HTERT RPE-1 (cell line): ENCODE data around the gene SIVA1.

Experiments used
- in situ Hi-C: fragments of 300-500 bp; cut with MboI; formaldehyde crosslinking; loops from 4 replicates; pipeline ENCODE4 v1.14.3; 2020; ENCODE audit warnings: low sequenced_read_pairs

SIVA1 gene

GRCh38 chr14:104783484-104784217 lies 30.7 kb downstream of the SIVA1 start:
- in situ Hi-C loops, result no loop called here

DNA sequence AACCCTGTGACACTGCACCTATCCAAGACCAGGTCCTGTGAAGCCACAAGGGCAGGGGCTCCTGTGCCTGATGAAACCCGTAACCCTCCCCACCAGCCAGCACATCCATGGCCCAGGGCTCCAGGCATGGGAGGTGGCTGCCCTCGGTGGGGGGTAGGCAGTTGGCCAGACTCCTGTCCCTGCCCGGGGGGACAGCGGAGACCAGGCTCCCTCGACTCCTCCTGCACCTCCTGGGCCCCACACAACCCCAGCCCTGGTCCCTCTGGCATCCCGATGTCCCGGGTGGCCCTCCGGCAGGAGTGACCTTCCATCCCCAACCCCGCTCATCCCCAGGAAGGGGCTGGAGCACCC lies 31.2 kb downstream of the SIVA1 start:
- in situ Hi-C loops, result no loop called here

GRCh38 chr14:104784846-104785707 lies 32.1 kb downstream of the SIVA1 start:
- in situ Hi-C loops, result no loop called here

DNA sequence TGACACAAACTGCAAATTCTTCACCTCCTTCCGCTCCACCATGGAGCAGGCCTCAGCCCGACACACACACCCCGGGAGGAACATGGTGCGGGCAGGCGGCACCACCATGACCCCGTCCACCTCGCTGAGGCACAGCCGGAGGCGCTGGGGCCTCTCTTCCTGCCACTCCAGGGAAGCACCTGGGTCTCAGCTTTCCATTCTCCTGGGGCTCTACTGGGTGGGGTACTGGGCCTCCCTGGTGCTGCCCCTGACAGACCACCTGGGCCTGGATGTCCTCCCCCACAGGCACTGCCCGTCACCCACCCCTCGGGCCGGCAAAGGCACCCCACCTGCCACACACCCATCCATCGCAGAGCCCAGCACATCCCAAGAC lies 32.7 kb downstream of the SIVA1 start:
- in situ Hi-C loops, result no loop called here

GRCh38 chr14:104786091-104786586 lies 33.2 kb downstream of the SIVA1 start:
- in situ Hi-C loops, result no loop called here

- in situ Hi-C loops, result no loop called here
These were observed 34.1 kb downstream of the SIVA1 start for GRCh38 chr14:104786726-104787675.

GRCh38 chr14:104787736-104788135 lies 34.8 kb downstream of the SIVA1 start:
- in situ Hi-C loops, result no loop called here

GRCh38 chr14:104788161-104788818 lies 35.3 kb downstream of the SIVA1 start:
- in situ Hi-C loops, result no loop called here

DNA sequence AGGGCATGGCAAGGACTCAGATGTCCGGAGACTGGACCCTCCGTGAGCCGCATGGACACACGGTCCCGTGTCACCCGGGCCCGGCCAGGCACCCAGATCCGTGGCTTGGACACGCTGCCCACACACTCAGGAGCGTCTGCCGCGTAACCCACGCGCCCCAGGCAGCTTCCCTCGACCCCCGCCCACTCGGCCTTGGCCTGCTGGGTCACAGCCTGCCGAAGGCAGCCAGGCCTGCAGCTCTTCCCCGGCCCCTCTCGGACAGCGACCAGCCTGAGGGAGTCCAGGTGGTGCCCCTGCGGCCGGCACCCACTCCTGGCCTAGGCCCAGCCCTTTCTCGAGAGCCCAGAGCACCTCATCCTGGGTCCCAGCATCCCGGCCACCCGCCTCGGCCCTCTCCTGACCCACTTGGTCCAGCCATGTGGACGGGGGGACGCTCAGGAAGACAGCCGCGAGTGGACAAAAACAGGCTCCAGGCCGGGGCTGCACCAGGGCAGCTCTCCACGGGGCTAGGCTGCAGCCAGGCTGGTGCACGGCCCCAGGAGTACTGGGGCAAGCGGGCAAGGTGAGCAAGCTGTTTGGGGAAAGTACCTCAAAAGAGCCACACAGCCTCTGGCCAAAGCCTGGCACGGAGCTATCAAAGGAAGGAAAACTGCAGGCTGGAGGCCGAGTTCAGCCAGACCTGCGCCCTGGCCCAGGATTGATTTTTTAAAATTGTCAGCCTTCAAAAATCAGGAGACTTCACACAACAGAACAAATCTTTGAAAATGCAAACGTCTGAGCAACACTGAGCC lies 36.1 kb downstream of the SIVA1 start:
- in situ Hi-C loops, result no loop called here

GRCh38 chr14:104789752-104790743 lies 37.1 kb downstream of the SIVA1 start:
- in situ Hi-C loops, result no loop called here

DNA sequence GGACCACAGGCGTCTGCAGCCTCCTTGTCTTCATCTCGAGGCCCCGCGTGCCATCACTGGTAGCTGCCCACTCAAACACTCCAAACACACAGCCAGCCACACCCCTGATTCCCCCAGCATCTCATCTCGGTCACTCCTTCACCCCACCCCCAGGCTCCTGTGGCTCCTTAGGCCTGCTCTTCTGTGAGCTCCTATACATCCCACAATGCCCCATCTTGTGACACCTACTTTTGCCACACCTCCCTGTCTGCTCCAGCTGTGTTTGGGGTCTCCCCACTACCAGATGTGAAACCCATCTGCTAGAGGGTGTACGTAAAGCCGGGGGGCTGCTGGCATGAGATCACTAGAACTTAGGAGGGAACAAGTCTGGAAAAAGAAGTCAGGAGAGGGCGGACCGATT lies 38.5 kb downstream of the SIVA1 start:
- in situ Hi-C loops, result no loop called here

DNA sequence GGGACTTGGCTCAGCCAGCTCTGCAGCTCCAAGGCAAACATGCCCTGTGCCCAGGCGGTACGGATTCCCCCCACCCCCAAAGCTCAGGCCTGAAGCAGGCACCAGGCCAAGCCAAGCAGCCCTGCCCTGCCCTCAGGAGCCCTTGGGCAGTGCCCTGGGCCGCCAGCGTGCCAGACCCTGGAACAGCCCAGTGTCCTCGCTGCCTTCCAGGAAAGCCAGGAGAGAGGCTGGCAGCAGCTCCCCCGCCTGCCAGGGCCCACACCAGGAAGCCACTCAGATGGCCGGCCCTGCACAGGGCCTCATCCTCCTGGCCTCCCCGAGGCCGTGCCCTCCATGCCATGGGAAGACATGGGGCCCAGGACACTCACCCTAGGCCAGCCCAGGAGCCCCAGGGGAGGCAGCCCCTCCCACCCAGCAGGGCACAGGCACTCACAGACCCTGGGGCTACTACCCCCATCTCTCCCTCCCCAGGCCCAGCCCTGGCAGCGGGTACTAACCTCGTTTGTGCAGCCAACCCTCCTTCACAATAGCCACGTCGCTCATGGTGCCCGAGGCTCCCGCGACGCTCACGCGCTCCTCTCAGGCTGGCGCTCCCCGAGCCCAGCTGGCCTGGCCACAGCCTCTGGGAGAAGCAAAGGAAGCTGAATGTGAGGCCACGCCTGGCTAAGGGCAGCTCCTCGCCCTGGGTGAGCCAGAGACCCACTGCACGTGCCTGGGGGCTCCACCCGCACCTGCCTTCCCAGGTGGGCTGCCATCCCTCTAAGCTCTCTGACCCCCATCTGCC lies 39.3 kb downstream of the SIVA1 start:
- in situ Hi-C loops, result no loop called here

- in situ Hi-C loops, result no loop called here
These were observed 40.2 kb downstream of the SIVA1 start for GRCh38 chr14:104792945-104793702.

GRCh38 chr14:104793703-104793959 lies 40.7 kb downstream of the SIVA1 start:
- in situ Hi-C loops, result no loop called here

DNA sequence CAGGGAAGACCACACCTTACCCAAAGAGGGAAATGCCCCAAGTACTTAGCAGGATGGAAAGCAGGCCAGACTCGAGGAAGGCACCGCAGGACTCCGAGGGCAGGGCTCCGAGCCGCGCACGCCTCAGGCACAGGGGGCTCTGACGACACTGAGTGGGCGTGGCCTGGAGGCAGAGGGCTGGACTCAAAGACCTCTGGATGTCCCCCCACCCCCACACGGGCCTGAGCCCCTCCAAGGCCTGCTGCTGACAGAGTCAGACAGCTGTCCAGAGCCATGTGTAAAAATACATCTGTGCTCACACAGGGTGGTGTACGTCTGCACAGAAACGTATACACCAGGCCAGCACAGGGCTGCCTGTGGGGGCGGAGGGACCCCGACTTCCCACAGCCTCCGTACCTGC lies 41.2 kb downstream of the SIVA1 start:
- in situ Hi-C loops, result no loop called here

DNA sequence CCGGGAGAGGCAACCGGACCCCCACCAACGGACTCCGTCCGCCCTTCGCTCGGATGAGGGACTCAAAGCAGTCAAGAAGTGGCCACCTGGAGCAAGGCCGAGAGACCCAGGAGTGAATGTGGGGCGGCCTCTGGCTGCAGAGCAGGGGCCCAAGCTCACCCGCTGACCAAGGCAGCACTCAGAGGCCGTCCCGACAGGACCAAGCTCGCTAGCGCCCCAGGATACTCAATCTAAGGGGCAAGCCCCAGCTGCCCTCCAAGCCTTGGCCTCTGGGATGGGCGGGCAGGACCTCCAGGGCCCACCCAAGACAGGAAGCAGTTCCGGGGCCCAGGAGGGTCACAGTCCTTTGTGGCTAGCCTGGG lies 41.7 kb downstream of the SIVA1 start:
- in situ Hi-C loops, result no loop called here

DNA sequence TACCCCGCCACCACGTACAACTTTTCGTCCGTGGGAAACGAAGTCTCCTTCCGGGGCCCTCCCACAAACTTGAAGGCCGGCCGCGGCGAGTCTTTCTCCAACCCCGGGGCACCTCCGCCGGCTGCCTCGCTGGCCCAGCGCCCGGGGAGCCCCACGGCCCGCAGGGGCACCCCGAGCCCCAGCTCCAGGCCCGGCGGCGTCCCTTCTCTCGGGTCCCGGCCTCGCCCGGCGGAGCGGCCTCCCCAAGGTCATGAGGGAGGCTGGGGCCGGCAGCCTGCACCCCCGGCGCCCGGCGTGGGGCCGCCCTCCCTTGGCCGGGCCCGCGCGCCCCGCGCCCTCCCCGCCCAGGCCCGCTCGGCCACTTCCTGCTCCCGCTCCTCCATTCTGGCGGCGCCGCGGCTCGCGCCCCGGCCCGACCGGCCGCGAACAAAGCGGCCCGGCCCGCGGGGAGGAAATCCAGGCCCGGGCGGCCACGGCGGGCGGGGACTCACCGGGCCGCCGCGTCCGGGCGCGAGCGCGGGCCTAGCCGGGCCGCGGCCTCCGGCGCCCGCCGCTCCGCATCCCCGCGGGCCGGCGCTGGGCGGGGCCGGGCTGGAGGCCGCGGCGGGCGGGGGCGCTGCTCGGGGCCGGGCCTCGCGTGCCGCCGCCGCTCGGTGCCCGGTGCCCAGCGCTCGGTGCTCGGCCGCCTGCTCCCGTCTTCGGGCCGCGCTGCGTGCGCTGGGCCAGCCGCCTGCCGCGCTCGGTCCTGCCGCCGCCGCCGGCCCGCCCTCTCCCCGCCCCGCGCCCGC lies 42.2 kb downstream of the SIVA1 start, which contains the start of gene AKT1:
AKT1 (minus strand) TSS at position 756 of the 788 bp plus-strand sequence. CDS start 3,105 bp downstream, outside the sequence.
- in situ Hi-C loops, result no loop called here
